Gastroesophageal sphincter (tissue), 4 donors: ENCODE results near the gene NRG2. TPM values are rescaled to one million over a fixed set of nuclear protein-coding genes. Genes with fewer than 3 reads are reported as not detected.

Experiments
- ATAC-seq: fragments of 150-250 bp; one replicate; pipeline ENCODE4 v1.9.1; 2016; ENCODE audit warnings: mild to moderate bottlenecking, moderate library complexity
- H3K27ac ChIP-seq, 4 donors: fragments of 200-600 bp; sonication (generic) in 3 of 4; 1 replicate in 3 of 4; 2 replicates in 1 of 4; pipeline ENCODE4 v1.5.1; 2016 to 2019
- H3K27me3 ChIP-seq: fragments of 200-600 bp; sonication (generic); one replicate; pipeline ENCODE4 v1.5.1; 2019
- H3K36me3 ChIP-seq, 2 donors: fragments of 200-600 bp; sonication (generic); one replicate each; pipeline ENCODE4 v1.5.1; 2019; ENCODE audit warnings: control low read depth in 1 of 2
- H3K4me1 ChIP-seq, 3 donors: fragments of 200-600 bp; sonication (generic); 1 replicate in 2 of 3; 2 replicates in 1 of 3; pipeline ENCODE4 v1.5.1; 2016 to 2019; ENCODE audit warnings: control low read depth in 2 of 3
- H3K4me3 ChIP-seq, 2 donors: fragments of 200-600 bp; sonication (generic); one replicate each; pipeline ENCODE4 v1.5.1; 2019; ENCODE audit warnings: mild to moderate bottlenecking in 1 of 2, moderate library complexity in 1 of 2
- H3K9me3 ChIP-seq, 3 donors: fragments of 200-600 bp; sonication (generic); one replicate each; pipeline ENCODE4 v1.5.1; 2017 to 2019; ENCODE audit warnings: control low read depth in 2 of 3
- EP300 ChIP-seq: sonication (generic); formaldehyde crosslinking; IDR thresholded peaks from one replicate; pipeline ENCODE4 v1.6.1; 2017; ENCODE audit warnings: antibody characterized with exemption, mild to moderate bottlenecking
- POLR2A ChIP-seq, 2 donors: fragments of 450-650 bp; IDR thresholded peaks; one replicate each; pipeline ENCODE4 v1.6.1; 2017; ENCODE audit warnings: antibody characterized with exemption in 2 of 2, mild to moderate bottlenecking in 2 of 2, moderate library complexity in 1 of 2
- POLR2AphosphoS5 ChIP-seq: sonication (generic); formaldehyde crosslinking; IDR thresholded peaks from one replicate; pipeline ENCODE4 v1.6.1; 2017; ENCODE audit warnings: antibody characterized with exemption
- WGBS, 2 donors: methylation state at CpG; one replicate each; pipeline ENCODE4 v1.1.5; 2018; ENCODE audit warnings: low coverage in 1 of 2; 5-methylcytosine and 5-hydroxymethylcytosine counted together
- total RNA-seq, 4 donors: library from RNA; depleted of rRNA; stranded (reverse); fragments of >200 nt; gene quantifications; one replicate each; pipeline ENCODE4 v1.1.0, GENCODE V29; 2016
- TF ChIP-seq, protein P1 (sequence below), 4 experiments: fragments of 200-600 bp in 2 of 4; fragments of 450-650 bp in 2 of 4; sonication (generic) in 1 of 4; IDR thresholded peaks; one replicate each; pipeline ENCODE4 v1.5.1; 2017 to 2019; ENCODE audit warnings: antibody characterized with exemption in 4 of 4, mild to moderate bottlenecking in 2 of 4, moderate library complexity in 2 of 4

NRG2 gene
- total RNA-seq, 4 donors from 2014 or later, result 3.2 to 7.6 (median 5.1) TPM

- Histone ChIP-seq H3K27ac (no peak overlapping the region), H3K4me3 (no peak overlapping the region), H3K4me1 (peaks cover 0 to 13% (median 0%) of the 10 kb centered on the region in 3 donors), H3K36me3 (no peaks in the 10 kb centered on the region), H3K9me3 (no peaks in the 10 kb centered on the region), H3K27me3 (no peaks in the 10 kb centered on the region)
- peak; percentile 40 for ATAC-seq
- TF ChIP-seq, protein P1, sequence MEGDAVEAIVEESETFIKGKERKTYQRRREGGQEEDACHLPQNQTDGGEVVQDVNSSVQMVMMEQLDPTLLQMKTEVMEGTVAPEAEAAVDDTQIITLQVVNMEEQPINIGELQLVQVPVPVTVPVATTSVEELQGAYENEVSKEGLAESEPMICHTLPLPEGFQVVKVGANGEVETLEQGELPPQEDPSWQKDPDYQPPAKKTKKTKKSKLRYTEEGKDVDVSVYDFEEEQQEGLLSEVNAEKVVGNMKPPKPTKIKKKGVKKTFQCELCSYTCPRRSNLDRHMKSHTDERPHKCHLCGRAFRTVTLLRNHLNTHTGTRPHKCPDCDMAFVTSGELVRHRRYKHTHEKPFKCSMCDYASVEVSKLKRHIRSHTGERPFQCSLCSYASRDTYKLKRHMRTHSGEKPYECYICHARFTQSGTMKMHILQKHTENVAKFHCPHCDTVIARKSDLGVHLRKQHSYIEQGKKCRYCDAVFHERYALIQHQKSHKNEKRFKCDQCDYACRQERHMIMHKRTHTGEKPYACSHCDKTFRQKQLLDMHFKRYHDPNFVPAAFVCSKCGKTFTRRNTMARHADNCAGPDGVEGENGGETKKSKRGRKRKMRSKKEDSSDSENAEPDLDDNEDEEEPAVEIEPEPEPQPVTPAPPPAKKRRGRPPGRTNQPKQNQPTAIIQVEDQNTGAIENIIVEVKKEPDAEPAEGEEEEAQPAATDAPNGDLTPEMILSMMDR (IDR thresholded peaks at IDR 0.05), result peak in 3 of 4 experiments; percentile 52 to 81 (median 65)
- TF ChIP-seq POLR2A (IDR thresholded peaks at IDR 0.05), result no peak
- 51 to 62% methylated on average over 5 to 18 of the region's 18 CpGs for WGBS, 2 donors
Observed at GRCh38 chr5:139844472-139845145, 198.5 kb downstream of the NRG2 start.

DNA sequence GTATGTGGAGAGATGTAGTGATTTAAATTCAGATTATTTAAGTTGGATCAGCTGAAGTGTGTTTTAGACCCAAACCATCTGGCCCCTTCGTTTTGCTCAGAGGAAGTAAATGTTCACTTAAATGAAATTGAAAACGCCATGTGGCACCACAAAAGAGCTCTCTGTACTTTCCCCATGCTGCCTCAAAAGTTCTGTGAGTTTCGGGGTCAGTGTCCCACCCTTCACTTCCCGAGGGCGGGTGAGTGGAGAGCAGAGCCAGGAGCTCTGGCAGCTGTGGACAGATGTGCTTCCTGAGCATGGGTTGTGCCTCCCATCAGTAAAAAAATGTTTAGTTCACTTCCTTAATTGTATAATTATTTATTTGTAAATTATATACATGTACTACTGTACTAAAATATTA lies 199.1 kb downstream of the NRG2 start:
- H3K36me3 ChIP-seq, result no peaks in the 10 kb centered on the region
- no peak overlapping the region for H3K27ac ChIP-seq
- H3K4me3 ChIP-seq, result no peak overlapping the region
- 40 to 41% methylated on average over 5 of the region's 5 CpGs for WGBS, 2 donors
- no peak for ATAC-seq
- H3K27me3 ChIP-seq, result no peaks in the 10 kb centered on the region
- peaks cover 0 to 13% (median 0%) of the 10 kb centered on the region in 3 donors for H3K4me1 ChIP-seq
- H3K9me3 ChIP-seq, result no peaks in the 10 kb centered on the region
- TF ChIP-seq, protein P1 (IDR thresholded peaks at IDR 0.05), result no peak
- no peak for TF ChIP-seq POLR2A (IDR thresholded peaks at IDR 0.05)
- TF ChIP-seq EP300, result no peak
- TF ChIP-seq POLR2AphosphoS5, result no peak

- H3K27me3 ChIP-seq, result peaks cover under 1% of the 10 kb centered on the region
- H3K9me3 ChIP-seq, result no peaks in the 10 kb centered on the region
- TF ChIP-seq POLR2A (IDR thresholded peaks at IDR 0.05) (no peak), EP300 (no peak), POLR2AphosphoS5 (no peak)
- TF ChIP-seq, protein P1 (IDR thresholded peaks at IDR 0.05), result no peak
- ATAC-seq, result no peak
- H3K36me3 ChIP-seq, result no peaks in the 10 kb centered on the region
- no peak overlapping the region for H3K27ac ChIP-seq
- peaks cover 0 to 6% (median 0%) of the 10 kb centered on the region in 3 donors for H3K4me1 ChIP-seq
- H3K4me3 ChIP-seq, result no peak overlapping the region
- 91 to 100% methylated on average over 4 of the region's 7 CpGs for WGBS, 2 donors
Observed at GRCh38 chr5:139842321-139842720, 200.8 kb downstream of the NRG2 start.

GRCh38 chr5:139841549-139841948 lies 201.6 kb downstream of the NRG2 start:
- WGBS, 2 donors, result 62 to 81% methylated on average over 4 of the region's 4 CpGs
- Histone ChIP-seq H3K27me3 (peaks cover 8% of the 10 kb centered on the region), H3K4me1 (no peaks in the 10 kb centered on the region), H3K27ac (no peak overlapping the region), H3K36me3 (no peaks in the 10 kb centered on the region), H3K4me3 (no peak overlapping the region), H3K9me3 (no peaks in the 10 kb centered on the region)
- TF ChIP-seq POLR2AphosphoS5 (no peak), POLR2A (IDR thresholded peaks at IDR 0.05) (no peak), EP300 (no peak)
- TF ChIP-seq, protein P1 (IDR thresholded peaks at IDR 0.05), result no peak
- ATAC-seq, result no peak

- Histone ChIP-seq H3K27me3 (peaks cover 24% of the 10 kb centered on the region), H3K27ac (no peak overlapping the region), H3K4me3 (no peak overlapping the region), H3K9me3 (no peaks in the 10 kb centered on the region), H3K4me1 (no peaks in the 10 kb centered on the region), H3K36me3 (no peaks in the 10 kb centered on the region)
- no peak for ATAC-seq
- TF ChIP-seq POLR2AphosphoS5 (no peak), EP300 (no peak), POLR2A (IDR thresholded peaks at IDR 0.05) (no peak)
- TF ChIP-seq, protein P1 (IDR thresholded peaks at IDR 0.05), result no peak
- WGBS, 2 donors, result no CpG with 5 or more reads among the region's 8 CpGs
Observed at GRCh38 chr5:139839918-139840317, 203.2 kb downstream of the NRG2 start.
